ENCODE results near the gene ZIC4. TPM values are rescaled to one million over a fixed set of nuclear protein-coding genes. Genes with fewer than 3 reads are reported as not detected.

Gene ZIC4
- total and polyA plus RNA-seq, 2 donors (not counting 1 experiment from before 2014, with no cell fraction given), result not detected

DNA sequence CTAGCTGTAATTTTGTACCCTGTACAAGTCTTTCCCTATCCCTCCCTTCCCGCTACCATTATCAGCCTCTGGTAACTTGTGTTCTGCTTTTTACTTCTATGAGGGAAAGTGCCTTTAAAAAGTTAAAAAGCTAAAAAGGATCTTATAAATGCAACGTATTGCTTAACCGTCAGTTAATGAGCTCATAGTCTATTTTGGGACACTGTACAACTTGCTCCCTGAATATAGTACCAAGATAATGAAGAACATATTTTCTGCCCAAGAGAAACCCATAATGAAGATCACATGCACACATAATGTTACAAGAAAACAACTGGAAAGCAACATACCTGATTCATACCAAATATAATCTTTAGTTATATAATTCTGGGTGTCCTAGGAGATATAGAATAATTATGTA is 25.4 kb upstream of the ZIC4 start:
- no peaks in the 10 kb centered on the region for H3K4me1 ChIP-seq (ENCODE audit: control insufficient read depth, extremely low read depth, insufficient read depth, low read length)

DNA sequence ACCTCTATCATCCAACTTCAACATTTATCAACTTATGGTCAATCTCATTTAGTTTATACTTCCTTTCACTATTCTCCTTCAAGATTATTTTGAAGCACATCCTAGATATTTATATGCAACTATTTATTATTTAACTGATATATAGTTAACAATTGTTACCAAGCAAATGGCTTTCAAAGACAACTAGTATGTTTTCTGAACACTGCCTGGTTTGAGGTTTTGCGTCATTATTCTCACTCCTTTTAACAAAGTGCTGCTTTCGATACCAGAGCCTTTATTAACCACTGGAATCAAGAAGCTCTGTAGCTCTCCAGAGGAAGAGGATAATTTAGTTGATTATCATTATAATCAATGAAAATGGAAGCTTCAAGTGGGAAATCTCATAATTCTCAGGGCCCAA is 22.4 kb upstream of the ZIC4 start:
- no peak for DNase-seq (ENCODE audit: low read depth in 2 of 2)
- Histone ChIP-seq H4K20me1 (ENCODE audit: control insufficient read depth, extremely low read depth, insufficient read depth, low read length) (no peaks in the 10 kb centered on the region), H3K4me3 (replicated peaks in 1 of 4; ENCODE audit: control extremely low read depth in 1 of 4, insufficient read depth in 1 of 4, low read depth in 3 of 4, low read length in 4 of 4) (no peak overlapping the region), H3K36me3 (ENCODE audit: control insufficient read depth, insufficient read depth, low read length) (no peaks in the 10 kb centered on the region), H3K4me1 (ENCODE audit: control insufficient read depth, extremely low read depth, insufficient read depth, low read length) (no peaks in the 10 kb centered on the region), H3K27ac (ENCODE audit: insufficient read depth, low read length) (no peak overlapping the region), H3K4me2 (ENCODE audit: extremely low read depth, insufficient read depth, low read length) (no peak overlapping the region), H3K27me3 (ENCODE audit: control insufficient read depth, insufficient read depth, low read length) (peaks cover 13% of the 10 kb centered on the region), H3K9me3 (ENCODE audit: control insufficient read depth, insufficient read depth, low read depth, low read length) (no peaks in the 10 kb centered on the region), H3K9ac (ENCODE audit: insufficient read depth, low read length) (no peak overlapping the region), H3K79me2 (ENCODE audit: control insufficient read depth, insufficient read depth, low read length) (no peaks in the 10 kb centered on the region), H2AFZ (ENCODE audit: low read length) (no peak overlapping the region)
- TF ChIP-seq, protein P1, sequence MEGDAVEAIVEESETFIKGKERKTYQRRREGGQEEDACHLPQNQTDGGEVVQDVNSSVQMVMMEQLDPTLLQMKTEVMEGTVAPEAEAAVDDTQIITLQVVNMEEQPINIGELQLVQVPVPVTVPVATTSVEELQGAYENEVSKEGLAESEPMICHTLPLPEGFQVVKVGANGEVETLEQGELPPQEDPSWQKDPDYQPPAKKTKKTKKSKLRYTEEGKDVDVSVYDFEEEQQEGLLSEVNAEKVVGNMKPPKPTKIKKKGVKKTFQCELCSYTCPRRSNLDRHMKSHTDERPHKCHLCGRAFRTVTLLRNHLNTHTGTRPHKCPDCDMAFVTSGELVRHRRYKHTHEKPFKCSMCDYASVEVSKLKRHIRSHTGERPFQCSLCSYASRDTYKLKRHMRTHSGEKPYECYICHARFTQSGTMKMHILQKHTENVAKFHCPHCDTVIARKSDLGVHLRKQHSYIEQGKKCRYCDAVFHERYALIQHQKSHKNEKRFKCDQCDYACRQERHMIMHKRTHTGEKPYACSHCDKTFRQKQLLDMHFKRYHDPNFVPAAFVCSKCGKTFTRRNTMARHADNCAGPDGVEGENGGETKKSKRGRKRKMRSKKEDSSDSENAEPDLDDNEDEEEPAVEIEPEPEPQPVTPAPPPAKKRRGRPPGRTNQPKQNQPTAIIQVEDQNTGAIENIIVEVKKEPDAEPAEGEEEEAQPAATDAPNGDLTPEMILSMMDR (conservative IDR thresholded peaks at IDR 0.05 in 1 of 2, IDR thresholded peaks at IDR 0.05 in 1 of 2; ENCODE audit: low read depth in 1 of 2, low read length in 2 of 2), result no peak
- TF ChIP-seq EZH2 (IDR thresholded peaks at IDR 0.05; ENCODE audit: low read length, missing control alignments), result no peak

More for the DNA sequence above, 25.4 kb upstream of the ZIC4 start:
- no peak overlapping the region for H3K27ac ChIP-seq (ENCODE audit: insufficient read depth, low read length)
- H3K79me2 ChIP-seq (ENCODE audit: control insufficient read depth, insufficient read depth, low read length), result no peaks in the 10 kb centered on the region
- H3K9me3 ChIP-seq (ENCODE audit: control insufficient read depth, insufficient read depth, low read depth, low read length), result no peaks in the 10 kb centered on the region
- H4K20me1 ChIP-seq (ENCODE audit: control insufficient read depth, extremely low read depth, insufficient read depth, low read length), result no peaks in the 10 kb centered on the region
- H3K4me3 ChIP-seq (replicated peaks in 1 of 4; ENCODE audit: control extremely low read depth in 1 of 4, insufficient read depth in 1 of 4, low read depth in 3 of 4, low read length in 4 of 4), result no peak overlapping the region
- TF ChIP-seq EZH2 (IDR thresholded peaks at IDR 0.05; ENCODE audit: low read length, missing control alignments), result no peak
- TF ChIP-seq, protein P1 (conservative IDR thresholded peaks at IDR 0.05 in 1 of 2, IDR thresholded peaks at IDR 0.05 in 1 of 2; ENCODE audit: low read depth in 1 of 2, low read length in 2 of 2), result no peak
- no peak overlapping the region for H3K9ac ChIP-seq (ENCODE audit: insufficient read depth, low read length)
- no peak overlapping the region for H3K4me2 ChIP-seq (ENCODE audit: extremely low read depth, insufficient read depth, low read length)
- no peak overlapping the region for H2AFZ ChIP-seq (ENCODE audit: low read length)
- no peaks in the 10 kb centered on the region for H3K27me3 ChIP-seq (ENCODE audit: control insufficient read depth, insufficient read depth, low read length)
- no peak for DNase-seq (ENCODE audit: low read depth in 2 of 2)
- no peaks in the 10 kb centered on the region for H3K36me3 ChIP-seq (ENCODE audit: control insufficient read depth, insufficient read depth, low read length)

DNA sequence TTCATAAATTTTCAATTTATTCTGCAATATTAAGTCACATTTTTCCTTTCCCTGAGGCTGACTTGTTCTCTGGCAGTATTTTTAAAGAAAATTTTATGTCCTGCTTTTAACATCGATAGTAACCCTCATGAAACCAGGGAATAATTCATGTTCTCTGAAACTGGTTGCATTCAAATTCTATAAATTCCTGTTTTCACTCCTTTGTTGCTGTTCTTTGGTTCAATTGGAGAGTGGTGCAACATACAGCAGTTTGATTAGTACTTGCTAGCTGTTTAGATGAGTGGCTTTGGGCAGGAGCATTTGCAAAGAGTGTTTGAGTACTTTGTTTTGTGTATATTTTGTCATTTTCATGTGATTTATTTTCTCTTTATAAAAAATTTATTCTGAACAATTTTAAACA is 22.0 kb upstream of the ZIC4 start:
- Histone ChIP-seq H3K9ac (ENCODE audit: insufficient read depth, low read length) (no peak overlapping the region), H3K4me1 (ENCODE audit: control insufficient read depth, extremely low read depth, insufficient read depth, low read length) (no peaks in the 10 kb centered on the region), H3K27me3 (ENCODE audit: control insufficient read depth, insufficient read depth, low read length) (peaks cover 17% of the 10 kb centered on the region), H3K4me3 (replicated peaks in 1 of 4; ENCODE audit: control extremely low read depth in 1 of 4, insufficient read depth in 1 of 4, low read depth in 3 of 4, low read length in 4 of 4) (no peak overlapping the region), H4K20me1 (ENCODE audit: control insufficient read depth, extremely low read depth, insufficient read depth, low read length) (no peaks in the 10 kb centered on the region), H3K4me2 (ENCODE audit: extremely low read depth, insufficient read depth, low read length) (no peak overlapping the region), H3K9me3 (ENCODE audit: control insufficient read depth, insufficient read depth, low read depth, low read length) (no peaks in the 10 kb centered on the region), H3K36me3 (ENCODE audit: control insufficient read depth, insufficient read depth, low read length) (no peaks in the 10 kb centered on the region), H3K27ac (ENCODE audit: insufficient read depth, low read length) (no peak overlapping the region), H2AFZ (ENCODE audit: low read length) (no peak overlapping the region), H3K79me2 (ENCODE audit: control insufficient read depth, insufficient read depth, low read length) (no peaks in the 10 kb centered on the region)
- TF ChIP-seq, protein P1 (conservative IDR thresholded peaks at IDR 0.05 in 1 of 2, IDR thresholded peaks at IDR 0.05 in 1 of 2; ENCODE audit: low read depth in 1 of 2, low read length in 2 of 2), result no peak
- no peak for TF ChIP-seq EZH2 (IDR thresholded peaks at IDR 0.05; ENCODE audit: low read length, missing control alignments)
- no peak for DNase-seq (ENCODE audit: low read depth in 2 of 2)
